K562 (cell line): ENCODE results near the gene GALK2. TPM values are rescaled to one million over a fixed set of nuclear protein-coding genes. Genes with fewer than 3 reads are reported as not detected.

Source experiments
- ATAC-seq: fragments of 200-7000 bp; cut with Tn5 transposase; 3 replicates; pipeline ENCODE4 v1.9.1; 2020; ENCODE audit warnings: moderate library complexity
- BruUV-seq: library from RNA; stranded (reverse); fragments of 400-500 nt; replicated peaks from 2 replicates; lab custom pipeline; 2021; lab: Mats Ljungman, UMichigan
- CTCF ChIA-PET: fragments of 300-600 bp; formaldehyde crosslinking; extraction: SDS; loops from one replicate; lab custom pipeline; 2021; ENCODE audit warnings: low intra/inter-chr PET ratio; lab: Yijun Ruan, JAX
- POLR2A ChIA-PET: fragments of 300-600, 350-650 bp; sonication (Branson Sonifier 250); formaldehyde crosslinking; extraction: SDS; loops from one replicate; lab custom pipeline; 2021; ENCODE audit warnings: antibody characterized with exemption, inconsistent platforms; lab: Yijun Ruan, JAX
- DNase-seq, 4 experiments: peaks; one replicate each; pipeline versions ENCODE4 v3.0.0 to v3.0.0-alpha.2; 2011 to 2018; ENCODE audit warnings: low spot score in 3 of 4, mixed read lengths in 3 of 4; ENCODE audit errors: extremely low read depth in 1 of 4
- FAIRE-seq: peaks from 2 replicates; lab custom pipeline; 2011; peaks lifted over from hg19 to GRCh38; lab: Jason Lieb, UNC
- H2AFZ ChIP-seq: 2 replicates; pipeline ENCODE4 v1.6.0; 2011; ENCODE audit warnings: low read depth, low read length, control low read depth, inconsistent platforms
- H3K27ac ChIP-seq: fragments of 200-600 bp; 3 replicates; pipeline ENCODE4 v1.8.0; 2011; ENCODE audit warnings: low read depth, mild to moderate bottlenecking, control low read depth, inconsistent platforms, low read length, moderate library complexity, mixed read lengths; ENCODE audit errors: extremely low read depth
- H3K27me3 ChIP-seq, 2 experiments: fragments of 300-600 bp in 1 of 2; 2 replicates in 1 of 2; 3 replicates in 1 of 2; pipeline versions ENCODE4 v1.6.0 to v1.8.0; 2011; ENCODE audit warnings: inconsistent platforms in 2 of 2, low read length in 2 of 2, mild to moderate bottlenecking in 1 of 2, mixed read lengths in 1 of 2, moderate library complexity in 1 of 2; ENCODE audit not compliant: control insufficient read depth in 2 of 2, insufficient read depth in 2 of 2
- H3K36me3 ChIP-seq: fragments of 300-600 bp; 3 replicates; pipeline ENCODE4 v1.8.0; 2011; ENCODE audit warnings: mild to moderate bottlenecking, low read length, inconsistent platforms; ENCODE audit not compliant: control insufficient read depth, insufficient read depth
- H3K4me1 ChIP-seq, 2 experiments: fragments of 200-600 bp in 1 of 2; replicated peaks in 1 of 2; 2 replicates in 1 of 2; 3 replicates in 1 of 2; pipeline versions ENCODE4 v1.5.1 to v1.8.0; 2011; ENCODE audit warnings: inconsistent platforms in 2 of 2, low read length in 2 of 2, mild to moderate bottlenecking in 1 of 2, mixed read lengths in 1 of 2, moderate library complexity in 1 of 2; ENCODE audit not compliant: control insufficient read depth in 2 of 2, insufficient read depth in 2 of 2
- H3K4me2 ChIP-seq: 2 replicates; pipeline ENCODE4 v1.6.1; 2011; ENCODE audit warnings: low read length, control low read depth, inconsistent platforms, mixed read lengths; ENCODE audit not compliant: insufficient read depth
- H3K4me3 ChIP-seq: fragments of 200-600 bp; sonication (generic), shearing (Covaris generic); 2 replicates; pipeline ENCODE4 v1.5.1; 2016; ENCODE audit warnings: control low read depth, inconsistent platforms
- H3K79me2 ChIP-seq: fragments of 200-600 bp; 3 replicates; pipeline ENCODE4 v1.8.0; 2011; ENCODE audit warnings: low read length, inconsistent platforms; ENCODE audit not compliant: control insufficient read depth, insufficient read depth
- H3K9ac ChIP-seq, 2 experiments: 2 replicates each; pipeline versions ENCODE4 v1.6.0 to v1.6.1; 2011; ENCODE audit warnings: low read depth in 2 of 2, low read length in 2 of 2, control low read depth in 1 of 2, inconsistent platforms in 1 of 2, mild to moderate bottlenecking in 1 of 2, mixed read lengths in 1 of 2; ENCODE audit not compliant: insufficient read depth in 1 of 2
- H3K9me1 ChIP-seq: one replicate; pipeline ENCODE4 v1.6.0; 2011; ENCODE audit warnings: inconsistent platforms, mild to moderate bottlenecking, low read length, moderate library complexity; ENCODE audit not compliant: control insufficient read depth, insufficient read depth
- H3K9me3 ChIP-seq: replicated peaks from 2 replicates; pipeline ENCODE4 v1.5.1; 2011; ENCODE audit warnings: low read depth, low read length, inconsistent platforms; ENCODE audit not compliant: control insufficient read depth, insufficient read depth
- H4K20me1 ChIP-seq: replicated peaks from 2 replicates; pipeline ENCODE4 v1.6.1; 2011; ENCODE audit warnings: low read length, inconsistent platforms, mixed read lengths; ENCODE audit not compliant: control insufficient read depth, insufficient read depth
- CREBBP ChIP-seq: IDR thresholded peaks from one replicate; pipeline ENCODE4 v1.6.1; 2012; ENCODE audit warnings: low read depth, mild to moderate bottlenecking, control low read depth, inconsistent platforms, low read length
- FOS ChIP-seq: IDR thresholded peaks from 3 replicates; pipeline ENCODE4 v1.6.1; 2011; ENCODE audit not compliant: insufficient read length; ENCODE audit errors: extremely low read depth
- NCOA1 ChIP-seq: fragments of 450-650 bp; IDR thresholded peaks from 2 replicates; pipeline ENCODE4 v1.6.1; 2016; ENCODE audit warnings: low read depth
- NFE2L1 ChIP-seq: fragments of 450-650 bp; IDR thresholded peaks from 2 replicates; pipeline ENCODE4 v1.6.1; 2016; ENCODE audit warnings: missing genetic modification characterization, low read depth, mild to moderate bottlenecking, missing compliant biosample characterization, moderate library complexity, borderline replicate concordance
- RAD21 ChIP-seq, 2 experiments: fragments of 250-450 bp in 1 of 2; fragments of 450-650 bp in 1 of 2; sonication (Bioruptor Pico) in 1 of 2; formaldehyde crosslinking in 1 of 2; IDR thresholded peaks in 1 of 2; conservative IDR thresholded peaks in 1 of 2; 2 replicates each; pipeline versions ENCODE4 v1.4.0 to v1.8.0; 2020 to 2022; ENCODE audit warnings: mild to moderate bottlenecking in 2 of 2, moderate library complexity in 1 of 2
- ZNF197 ChIP-seq: fragments of 200-800 bp; sonication (Bioruptor generic); IDR thresholded peaks from 2 replicates; pipeline ENCODE4 v1.6.1; 2016; ENCODE audit warnings: low read depth, missing genetic modification characterization, missing compliant biosample characterization
- in situ Hi-C: fragments of 300-500 bp; cut with MboI; formaldehyde crosslinking; loops from 4 replicates; pipeline ENCODE4 v1.15.0; 2018; ENCODE audit warnings: inconsistent platforms, mixed read lengths
- intact Hi-C: fragments of 100-400 bp; cut with micrococcal nuclease; formaldehyde crosslinking; loops from 2 replicates; pipeline ENCODE4 v1.14.2; 2022
- polyA plus RNA-seq, 8 experiments: library from polyadenylated mRNA; depleted of rRNA in 4 of 8; stranded (reverse) in 5 of 8; unstranded in 3 of 8; fragments of >200 nt; fragmentation: Nextera tagmentation in 2 of 8; fragmentation: Illumina TruSeq in 1 of 8; extraction: Ambion mirVana in 2 of 8; extraction: Trizol in 1 of 8; gene quantifications; 2 replicates each; pipeline versions ENCODE4 v1.2.1 to v1.2.3, GENCODE V29; 2011 to 2014; ENCODE audit warnings: inconsistent platforms in 1 of 8, missing spikeins in 1 of 8
- total RNA-seq, 7 experiments: library from RNA; depleted of rRNA in 6 of 7; stranded (reverse); fragments of >200 nt in 6 of 7; fragmentation: Illumina TruSeq in 2 of 7; extraction: Trizol in 2 of 7; gene quantifications; 2 replicates each; pipeline versions ENCODE4 v1.2.1 to v1.2.3, GENCODE V29; 2011 to 2021; ENCODE audit warnings: low replicate concordance in 1 of 7

GALK2 gene
- total and polyA plus RNA-seq, 9 of the 15 experiments (the other 6 are each of a cell fraction or from before 2014, with no cell fraction given) = 32.8 to 82.0 (median 54.4) TPM

DNA sequence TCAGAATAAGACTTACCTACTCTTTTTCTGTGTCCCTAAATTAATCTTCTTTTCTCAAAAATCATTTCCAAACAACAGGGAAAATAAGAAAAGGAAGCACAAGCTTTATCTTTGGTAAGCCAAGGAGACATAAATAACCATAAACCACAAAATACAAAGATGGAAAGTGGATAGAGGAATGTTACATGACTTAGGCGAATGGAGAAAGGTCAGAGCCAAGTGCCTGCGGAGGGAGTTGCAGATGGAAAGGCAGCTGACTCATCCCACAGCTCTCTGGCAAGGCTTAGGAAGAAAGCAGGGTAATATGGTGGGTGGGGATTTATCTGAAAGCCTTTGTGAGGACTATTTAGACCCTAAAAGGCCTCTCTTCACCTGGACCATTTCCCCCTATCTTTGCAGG lies 72.8 kb downstream of the GALK2 start (continued):
- no peak for TF ChIP-seq FOS
- TF ChIP-seq NFE2L1 (tag) = no peak
- no peak for TF ChIP-seq NCOA1

DNA sequence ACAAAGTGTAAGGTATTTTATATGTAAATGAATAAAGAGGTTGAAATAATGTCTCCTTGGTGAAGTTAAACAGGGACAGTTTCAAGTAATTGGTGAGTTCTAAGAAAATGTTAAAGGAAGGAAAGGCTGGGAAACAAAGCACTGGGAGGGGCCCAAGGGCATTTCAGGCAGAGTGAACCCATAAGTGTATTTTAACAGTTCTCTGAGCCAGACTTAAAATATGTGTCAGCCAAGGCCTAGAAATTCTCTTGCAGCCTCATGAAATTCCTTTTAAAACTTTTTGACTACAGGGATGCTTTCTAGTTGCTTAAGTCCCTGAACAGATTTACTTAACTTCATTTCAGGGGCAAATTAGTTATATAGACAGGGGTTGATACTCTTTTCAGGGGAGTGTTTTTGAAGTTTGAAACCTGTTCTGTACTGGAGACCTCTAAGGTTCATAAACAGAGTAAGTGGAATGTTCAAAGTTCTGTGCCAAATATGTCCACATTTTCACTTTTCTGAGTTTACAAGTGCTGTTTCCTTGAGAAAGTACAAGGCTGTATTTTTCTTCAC lies 77.6 kb downstream of the GALK2 start:
- CTCF ChIA-PET = no interaction called here
- peaks cover 45% of the 10 kb centered on the region; the same call in 2 of the 3 replicates for H3K36me3 ChIP-seq
- no peak overlapping the region for H3K4me3 ChIP-seq
- H3K27ac ChIP-seq = no peak overlapping the region
- no peaks in the 10 kb centered on the region for H3K79me2 ChIP-seq
- H3K9me3 ChIP-seq = no peaks in the 10 kb centered on the region
- DNase-seq (no peak), FAIRE-seq (no peak), ATAC-seq (no peak)
- no peaks in the 10 kb centered on the region for H3K9me1 ChIP-seq
- POLR2A ChIA-PET = no interaction called here
- no peak overlapping the region for H3K4me2 ChIP-seq
- peaks cover 0 to 6% of the 10 kb centered on the region in 2 experiments; a peak in 2 of 5 replicates for H3K4me1 ChIP-seq
- no TSS peak for BruUV-seq
- H2AFZ ChIP-seq = no peak overlapping the region
- no peak overlapping the region for H3K9ac ChIP-seq
- in situ Hi-C loops = no loop called here
- TF ChIP-seq RAD21 (CRISPR knock-in tag; conservative IDR thresholded peaks at IDR 0.05 in 1 of 2, IDR thresholded peaks at IDR 0.05 in 1 of 2) = no peak
- no peak for TF ChIP-seq ZNF197 (CRISPR knock-in tag)
- no peak for TF ChIP-seq CREBBP
- H4K20me1 ChIP-seq = no peaks in the 10 kb centered on the region
- no peaks in the 10 kb centered on the region for H3K27me3 ChIP-seq
- intact Hi-C loops = no loop called here
